ENCODE measurements around the gene BMI1. TPM values are rescaled to one million over a fixed set of nuclear protein-coding genes. Genes with fewer than 3 reads are reported as not detected.

Gene BMI1
- total RNA-seq, 4 donors from 2014 or later = 41.2 to 73.5 (median 59.0) TPM

GRCh38 chr10:22318772-22319171 lies 2.1 kb upstream of the BMI1 start:
- H3K4me3 ChIP-seq (replicated peaks in 1 of 3) = no peak overlapping the region
- WGBS, 2 donors = 97 to 98% methylated on average over 3 of the region's 3 CpGs
- no peaks in the 10 kb centered on the region for H3K27me3 ChIP-seq
- peaks cover 13 to 20% of the 10 kb centered on the region in 2 donors for H3K4me1 ChIP-seq
- DNase-seq = no peak
- intact Hi-C loops (cut with DNase I) = no loop called here
- no peak overlapping the region for H3K27ac ChIP-seq
- H3K36me3 ChIP-seq = no peaks in the 10 kb centered on the region
- H3K9me3 ChIP-seq = no peaks in the 10 kb centered on the region
- TF ChIP-seq POLR2A (IDR thresholded peaks at IDR 0.05) = no peak
- TF ChIP-seq, protein P1, sequence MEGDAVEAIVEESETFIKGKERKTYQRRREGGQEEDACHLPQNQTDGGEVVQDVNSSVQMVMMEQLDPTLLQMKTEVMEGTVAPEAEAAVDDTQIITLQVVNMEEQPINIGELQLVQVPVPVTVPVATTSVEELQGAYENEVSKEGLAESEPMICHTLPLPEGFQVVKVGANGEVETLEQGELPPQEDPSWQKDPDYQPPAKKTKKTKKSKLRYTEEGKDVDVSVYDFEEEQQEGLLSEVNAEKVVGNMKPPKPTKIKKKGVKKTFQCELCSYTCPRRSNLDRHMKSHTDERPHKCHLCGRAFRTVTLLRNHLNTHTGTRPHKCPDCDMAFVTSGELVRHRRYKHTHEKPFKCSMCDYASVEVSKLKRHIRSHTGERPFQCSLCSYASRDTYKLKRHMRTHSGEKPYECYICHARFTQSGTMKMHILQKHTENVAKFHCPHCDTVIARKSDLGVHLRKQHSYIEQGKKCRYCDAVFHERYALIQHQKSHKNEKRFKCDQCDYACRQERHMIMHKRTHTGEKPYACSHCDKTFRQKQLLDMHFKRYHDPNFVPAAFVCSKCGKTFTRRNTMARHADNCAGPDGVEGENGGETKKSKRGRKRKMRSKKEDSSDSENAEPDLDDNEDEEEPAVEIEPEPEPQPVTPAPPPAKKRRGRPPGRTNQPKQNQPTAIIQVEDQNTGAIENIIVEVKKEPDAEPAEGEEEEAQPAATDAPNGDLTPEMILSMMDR (IDR thresholded peaks at IDR 0.05) = no peak

DNA sequence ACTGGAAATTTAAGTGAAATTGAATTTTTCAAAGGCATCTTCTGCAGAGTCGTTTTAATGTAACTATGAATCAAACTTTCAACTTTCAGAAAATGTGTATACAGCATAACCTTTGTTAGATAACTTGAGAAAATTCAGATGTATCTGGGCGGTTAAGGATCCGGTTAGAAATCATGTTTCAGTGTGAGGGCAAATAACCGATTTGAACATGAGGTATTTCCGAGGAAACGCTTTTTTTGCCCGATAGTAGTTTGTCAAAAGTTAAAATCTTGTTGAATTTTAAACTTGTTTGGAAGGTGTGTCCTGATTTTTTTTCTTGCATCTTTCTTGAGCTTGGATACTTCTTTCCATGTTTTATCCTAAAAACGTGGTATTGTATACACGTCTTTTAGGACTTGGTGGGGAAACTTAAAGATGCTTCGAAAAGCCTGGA lies 1.3 kb upstream of the BMI1 start:
- Histone ChIP-seq H3K36me3 (no peaks in the 10 kb centered on the region), H3K27me3 (no peaks in the 10 kb centered on the region), H3K9me3 (no peaks in the 10 kb centered on the region), H3K4me3 (replicated peaks in 1 of 3) (no peak overlapping the region), H3K4me1 (peaks cover 13 to 25% of the 10 kb centered on the region in 2 donors), H3K27ac (no peak overlapping the region)
- 94 to 95% methylated on average over 10 of the region's 10 CpGs for WGBS, 2 donors
- intact Hi-C loops (cut with DNase I) = no loop called here
- DNase-seq = no peak
- TF ChIP-seq, protein P1 (IDR thresholded peaks at IDR 0.05) = no peak
- TF ChIP-seq POLR2A (IDR thresholded peaks at IDR 0.05) = no peak

DNA sequence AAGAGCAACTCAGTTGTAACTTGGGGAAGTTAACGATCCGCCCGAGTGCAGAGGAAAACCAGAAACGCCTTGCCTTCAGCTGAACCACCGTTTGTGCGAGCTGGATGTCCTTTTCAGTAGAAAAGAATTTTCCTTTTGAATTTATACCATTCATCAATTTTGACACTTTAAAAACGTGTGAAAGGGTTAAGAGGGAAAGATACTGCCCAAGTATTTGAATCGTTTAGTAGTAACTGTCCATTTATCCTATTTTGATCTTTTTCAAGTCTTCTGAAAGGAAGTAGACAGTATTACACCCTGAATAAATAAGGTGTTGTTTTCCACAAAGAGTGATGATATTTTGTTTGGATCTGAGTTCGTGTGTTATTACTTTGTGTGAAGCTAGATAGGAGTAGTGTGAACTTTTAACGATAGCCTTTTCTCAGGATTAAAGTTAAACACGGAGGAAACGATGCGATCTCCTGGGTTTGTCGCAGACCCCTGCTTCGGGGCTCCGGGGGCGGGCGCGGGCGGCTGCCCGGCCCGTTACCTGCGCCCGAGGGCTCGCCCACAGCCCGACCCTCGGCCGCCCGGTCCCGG lies 830 bp upstream of the BMI1 start:
- Histone ChIP-seq H3K4me1 (peaks cover 16 to 29% of the 10 kb centered on the region in 2 donors), H3K9me3 (no peaks in the 10 kb centered on the region), H3K27me3 (no peaks in the 10 kb centered on the region), H3K4me3 (replicated peaks in 1 of 3) (peak overlapping the region in 1 of 3 donors; percentile 29), H3K36me3 (no peaks in the 10 kb centered on the region), H3K27ac (peak overlapping the region in 2 of 3 donors; percentile 40 to 71)
- DNase-seq = no peak
- WGBS, 2 donors = 23 to 39% methylated on average over 15 to 26 of the region's 30 CpGs
- intact Hi-C loops (cut with DNase I) = loop anchor here (10.0 kb wide), 2 partner anchors 315 to 795 kb away; partner anchors contain the start of genes DNAJC1 and SKIDA1
- TF ChIP-seq POLR2A (IDR thresholded peaks at IDR 0.05) = no peak
- TF ChIP-seq, protein P1 (IDR thresholded peaks at IDR 0.05) = no peak

- Histone ChIP-seq H3K36me3 (no peaks in the 10 kb centered on the region), H3K9me3 (no peaks in the 10 kb centered on the region), H3K27me3 (no peaks in the 10 kb centered on the region), H3K27ac (peak overlapping the region; percentile 90 to 94 (median 91)), H3K4me1 (peaks cover 20 to 29% of the 10 kb centered on the region in 2 donors), H3K4me3 (replicated peaks in 1 of 3) (peak overlapping the region; percentile 63 to 98 (median 95))
- 1% methylated on average over 48 of the region's 114 CpGs; no CpG with 5 or more reads in 1 of the 2 donors for WGBS, 2 donors
- intact Hi-C loops (cut with DNase I) = loop anchor here (10.0 kb wide), 2 partner anchors 317 to 797 kb away; partner anchors contain the start of genes DNAJC1 and SKIDA1
- DNase-seq = peak; percentile 59 to 61
- TF ChIP-seq POLR2A (IDR thresholded peaks at IDR 0.05) = no peak
Measured at GRCh38 chr10:22321156-22321923, 441 bp downstream of the BMI1 start.

DNA sequence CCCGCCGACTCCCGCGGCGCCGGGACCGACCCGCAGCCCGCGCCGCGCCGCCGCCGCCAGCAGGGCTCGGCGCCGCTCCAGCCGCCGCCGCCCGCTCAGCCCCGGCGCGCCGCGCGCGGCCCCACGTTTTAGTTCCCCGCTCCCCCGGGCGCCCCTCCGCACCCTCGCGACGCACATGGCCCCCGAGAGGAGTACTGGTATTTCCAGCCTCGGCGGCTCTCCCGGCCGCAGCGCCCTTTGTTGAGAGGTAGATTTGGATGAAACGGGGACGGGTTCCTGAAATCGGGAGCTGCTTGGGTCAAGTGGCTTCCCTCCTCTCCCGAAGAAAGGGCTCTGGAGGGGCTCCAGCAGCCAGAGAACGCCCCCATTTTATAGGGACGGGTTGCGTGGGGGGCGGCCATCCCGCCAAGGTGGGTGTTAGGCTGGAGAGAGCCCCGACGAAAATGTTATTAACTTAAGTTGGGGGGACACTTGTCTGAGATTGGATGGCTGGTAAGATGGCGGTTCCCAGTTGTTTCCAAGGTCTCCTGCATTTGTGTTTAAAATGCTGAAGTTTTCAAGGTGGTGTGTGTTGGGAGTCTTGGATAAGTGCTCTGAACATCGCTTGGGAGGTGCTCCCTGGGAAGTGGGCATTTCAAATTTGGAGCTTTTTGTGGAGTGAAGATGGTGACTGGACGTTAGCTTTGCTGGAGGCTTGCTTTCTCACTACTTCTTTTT lies 1.2 kb downstream of the BMI1 start:
- Histone ChIP-seq H3K27me3 (no peaks in the 10 kb centered on the region), H3K9me3 (no peaks in the 10 kb centered on the region), H3K4me3 (replicated peaks in 1 of 3) (peak overlapping the region in 2 of 3 donors; percentile 36 to 45), H3K4me1 (peaks cover 17 to 29% of the 10 kb centered on the region in 2 donors), H3K27ac (no peak overlapping the region), H3K36me3 (no peaks in the 10 kb centered on the region)
- DNase-seq = peak; percentile 17 to 31
- WGBS, 2 donors = 12 to 20% methylated on average over 9 to 18 of the region's 57 CpGs
- no peak for TF ChIP-seq POLR2A (IDR thresholded peaks at IDR 0.05)
- TF ChIP-seq, protein P1 (IDR thresholded peaks at IDR 0.05) = no peak
- intact Hi-C loops (cut with DNase I) = loop anchor here (10.0 kb wide), 2 partner anchors 317 to 797 kb away; partner anchors contain the start of genes DNAJC1 and SKIDA1
